ENCODE data around the gene POLR2I.
"Not testable (repeated sequence)": the region's sequence is repeated elsewhere in the genome, so short reads cannot be mapped to it uniquely, and the experiment has no call there.

POLR2I gene

DNA sequence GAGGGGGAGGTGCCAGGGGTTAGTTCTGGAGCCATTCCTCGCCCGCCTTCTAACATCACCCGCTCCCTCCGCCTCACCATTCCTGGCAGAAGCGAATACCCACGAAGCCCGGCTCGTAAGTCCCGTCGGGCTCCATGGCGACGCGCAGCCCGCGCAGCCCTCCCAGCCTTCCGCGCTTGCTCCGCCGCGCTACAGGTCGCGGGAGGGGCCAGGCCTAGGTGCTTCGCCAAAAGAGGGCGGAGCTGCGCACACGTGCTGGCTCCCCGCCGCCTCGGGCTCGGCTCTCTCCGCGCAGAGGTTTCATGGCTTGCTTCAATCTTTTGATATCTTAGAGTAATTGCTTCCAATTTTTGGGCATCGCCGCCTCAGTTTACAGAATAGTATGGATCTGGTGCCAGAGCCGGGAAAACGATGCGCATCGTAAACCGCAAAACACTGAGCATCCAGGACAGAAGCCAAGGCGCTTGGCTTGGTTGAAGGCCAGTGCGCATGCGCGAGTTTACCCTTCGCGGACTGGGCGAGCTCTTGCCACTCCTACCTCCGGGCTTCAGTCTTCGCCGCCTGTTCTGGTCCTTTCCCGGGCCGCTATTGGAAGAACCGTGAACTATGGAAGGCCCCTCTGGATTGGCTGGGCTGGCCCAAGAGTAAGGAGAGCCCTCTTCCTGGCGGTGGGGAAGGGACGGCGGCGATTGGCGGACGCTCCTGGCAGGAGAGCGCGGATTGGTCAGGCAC is at the start of gene POLR2I:
Gene POLR2I (minus strand): TSS at position 155 of the 732 bp plus-strand sequence. CDS start 19 bp downstream, at position 136.
- DNase-seq (ENCODE audit: low read depth) = peak; percentile 92

DNA sequence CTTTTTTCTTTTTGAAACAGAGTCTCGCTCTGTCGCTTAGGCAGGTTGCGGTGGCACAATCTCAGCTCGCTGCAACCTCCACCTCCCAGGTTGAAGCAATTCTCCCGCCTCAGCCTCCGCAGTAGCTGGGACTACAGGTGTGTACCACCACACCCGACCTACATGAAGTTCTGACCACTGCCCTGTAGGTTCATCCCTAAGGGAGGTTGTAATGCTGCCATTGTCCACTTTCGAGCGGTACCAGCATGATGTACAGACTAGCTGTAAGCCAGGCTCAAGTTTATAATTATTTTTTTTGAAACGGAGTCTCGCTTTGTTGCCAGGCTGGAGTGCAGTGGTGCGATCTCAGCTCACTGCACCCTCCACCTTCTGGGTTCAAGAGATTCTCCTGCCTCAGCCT is 49.1 kb upstream of the POLR2I start:
- no peak for DNase-seq (ENCODE audit: low read depth)

DNA sequence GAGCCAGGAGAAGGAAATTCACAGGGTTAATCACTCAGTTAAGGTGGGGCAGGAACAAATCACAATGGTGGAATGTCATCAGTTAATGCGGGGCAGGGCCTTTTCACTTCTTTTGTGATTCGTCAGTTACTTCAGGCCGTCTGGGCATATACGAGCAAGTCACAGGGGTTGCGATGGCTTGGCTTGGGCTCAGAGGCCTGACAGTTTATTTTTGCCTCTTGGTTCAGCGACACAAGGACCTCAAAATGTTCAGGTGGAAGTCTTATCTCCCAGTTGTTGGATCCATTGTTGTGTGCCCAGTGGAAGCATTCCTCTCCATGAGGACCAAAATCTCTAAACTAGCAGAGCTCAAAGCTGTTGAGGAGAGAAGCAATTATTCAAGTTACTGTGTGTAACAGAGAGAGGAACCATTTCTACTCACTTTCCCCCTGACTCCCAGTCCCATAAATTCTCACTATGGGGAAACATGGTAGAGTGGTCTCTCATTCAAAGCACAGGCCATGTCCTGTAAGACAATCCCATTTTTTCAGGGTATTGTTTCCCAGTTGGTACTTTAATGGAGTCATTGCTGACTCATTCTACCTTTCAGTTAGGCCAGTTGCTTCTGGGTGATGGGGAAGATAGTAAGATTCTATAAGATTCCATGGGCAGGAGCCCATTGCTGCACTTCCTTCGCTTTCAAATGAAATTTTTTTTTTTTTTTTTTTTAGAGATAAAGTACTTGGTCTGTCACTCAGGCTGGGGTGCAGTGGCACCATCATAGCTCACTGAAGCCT is 46.3 kb upstream of the POLR2I start:
- no peak for DNase-seq (ENCODE audit: low read depth)

DNA sequence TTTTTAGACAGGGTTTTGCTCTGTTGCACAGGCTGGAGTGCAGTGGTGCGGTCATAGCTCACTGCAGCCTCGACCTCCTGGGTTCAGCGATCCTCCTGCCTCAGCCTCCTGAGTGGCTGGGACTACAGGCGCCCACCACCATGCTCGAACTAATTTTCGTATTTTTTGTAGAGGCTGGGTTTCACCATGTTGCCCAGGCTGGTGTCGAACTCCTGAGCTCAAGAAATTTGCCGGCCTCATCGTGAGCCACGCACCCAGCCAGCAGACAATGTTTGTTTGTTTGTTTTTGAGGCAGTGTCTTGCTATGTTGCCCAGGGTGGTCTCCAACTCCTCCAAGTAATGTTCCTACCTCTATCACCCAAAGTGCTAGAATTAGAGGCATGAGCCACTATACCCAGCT is 38.5 kb upstream of the POLR2I start:
- no peak for DNase-seq (ENCODE audit: low read depth)

- no peak for DNase-seq (ENCODE audit: low read depth)
Measured at GRCh38 chr19:36152352-36153091, 37.8 kb upstream of the POLR2I start, which contains the start of gene COX7A1. Gene COX7A1 (minus strand): TSS chr19:36152447. CDS start chr19:36152407, 40 bp downstream.

DNA sequence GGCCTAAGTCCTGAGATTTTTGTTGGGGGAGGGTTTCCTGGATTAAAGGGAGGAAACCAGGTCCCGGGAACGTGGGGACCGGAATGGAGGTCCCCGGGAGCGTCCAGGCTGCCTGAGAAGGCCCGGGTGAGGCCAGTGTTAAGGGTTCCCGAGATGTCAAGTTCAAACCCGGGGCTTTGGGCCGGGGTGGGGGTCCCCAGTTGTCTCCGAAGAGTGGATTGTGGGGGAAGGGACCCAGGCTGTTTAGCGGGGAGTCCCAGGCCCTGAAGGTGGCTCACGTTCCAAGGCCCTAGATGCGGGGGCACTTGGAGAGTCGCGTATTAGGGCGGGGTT is 37.3 kb upstream of the POLR2I start:
- no peak for DNase-seq (ENCODE audit: low read depth)

DNA sequence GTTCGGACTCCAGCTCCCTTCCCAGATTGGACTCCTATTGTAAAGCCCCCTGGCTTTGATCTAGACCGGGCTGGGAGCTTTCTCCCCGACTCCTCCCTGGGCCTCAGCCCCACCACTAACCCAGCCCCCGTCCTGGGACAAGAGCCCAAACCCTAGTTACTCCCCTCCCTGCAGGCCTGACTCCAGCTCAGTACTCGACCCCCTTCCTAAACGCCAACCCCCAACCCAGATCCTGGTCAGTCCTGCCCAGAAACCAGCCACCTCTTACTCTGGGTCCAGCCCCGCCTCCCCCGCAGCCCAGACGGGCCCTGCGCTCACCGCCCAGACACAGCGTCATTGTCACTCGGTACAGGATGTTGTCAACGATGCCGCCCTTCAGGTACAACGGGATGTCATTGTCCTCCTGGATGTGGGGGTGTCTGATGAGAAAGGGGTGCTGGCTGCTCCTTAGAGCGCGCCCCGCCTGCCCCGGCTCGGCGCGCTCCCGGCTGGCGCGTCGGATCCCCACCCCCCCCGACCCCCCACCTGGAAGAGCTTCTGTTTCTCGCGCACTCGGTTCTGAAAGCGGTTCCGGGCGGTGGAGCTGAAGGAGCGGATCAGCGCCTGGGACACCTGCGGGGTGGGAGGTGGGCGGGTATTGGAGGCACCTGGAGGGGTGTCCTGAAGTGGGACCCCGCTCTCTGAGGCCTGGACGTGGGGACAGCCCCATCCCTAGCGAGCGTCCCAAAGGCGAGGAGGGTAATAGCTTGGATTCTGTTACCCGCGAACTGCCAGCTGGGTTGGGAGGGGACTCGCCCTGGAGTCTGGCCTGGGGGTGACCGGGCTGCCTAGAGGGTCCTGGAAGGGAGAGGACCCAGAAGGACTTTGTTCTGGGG is 36.7 kb upstream of the POLR2I start:
- no peak for DNase-seq (ENCODE audit: low read depth)

DNA sequence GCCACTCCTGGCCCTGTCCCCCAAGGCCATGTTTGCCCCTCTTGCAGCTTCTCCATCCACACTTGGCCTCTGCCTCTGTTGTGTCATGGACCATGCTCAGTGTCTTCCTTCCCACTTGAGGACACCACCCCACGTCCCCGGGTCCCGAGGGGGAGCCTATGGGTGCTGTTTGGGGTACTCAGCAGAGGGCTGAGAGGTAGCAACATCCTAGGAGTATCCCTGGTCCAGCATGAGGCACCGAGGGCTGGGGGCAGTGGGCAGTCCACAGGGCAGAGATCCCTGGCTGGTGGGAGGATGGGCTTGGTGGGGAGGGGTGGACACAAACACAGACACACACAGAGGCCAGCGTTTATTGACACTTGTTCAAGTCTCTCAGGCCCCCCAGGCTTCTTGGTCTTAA is 35.9 kb upstream of the POLR2I start:
- no peak for DNase-seq (ENCODE audit: low read depth)

DNA sequence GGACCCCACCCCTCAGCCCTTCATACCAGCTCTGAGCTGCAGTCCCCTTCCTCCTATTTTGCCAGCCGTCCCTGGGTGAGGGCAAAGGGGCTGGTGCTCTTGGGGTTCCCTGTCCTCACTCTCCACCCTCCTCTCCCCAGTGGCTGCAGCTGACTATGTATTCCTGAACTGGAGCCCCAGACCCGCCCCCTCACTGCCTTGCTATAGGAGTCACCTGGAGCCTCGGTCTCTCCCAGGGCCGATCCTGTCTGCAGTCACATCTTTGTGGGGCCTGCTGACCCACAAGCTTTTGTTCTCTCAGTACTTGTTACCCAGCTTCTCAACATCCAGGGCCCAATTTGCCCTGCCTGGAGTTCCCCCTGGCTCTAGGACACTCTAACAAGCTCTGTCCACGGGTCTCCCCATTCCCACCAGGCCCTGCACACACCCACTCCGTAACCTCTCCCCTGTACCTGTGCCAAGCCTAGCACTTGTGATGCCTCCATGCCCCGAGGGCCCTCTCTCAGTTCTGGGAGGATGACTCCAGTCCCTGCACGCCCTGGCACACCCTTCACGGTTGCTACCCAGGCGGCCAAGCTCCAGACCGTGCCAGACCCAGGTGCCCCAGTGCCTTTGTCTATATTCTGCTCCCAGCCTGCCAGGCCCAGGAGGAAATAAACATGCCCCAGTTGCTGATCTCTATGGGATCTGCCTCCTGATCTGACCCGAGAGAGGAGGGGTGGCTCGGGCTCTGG is 35.2 kb upstream of the POLR2I start:
- DNase-seq (ENCODE audit: low read depth) = no peak

DNA sequence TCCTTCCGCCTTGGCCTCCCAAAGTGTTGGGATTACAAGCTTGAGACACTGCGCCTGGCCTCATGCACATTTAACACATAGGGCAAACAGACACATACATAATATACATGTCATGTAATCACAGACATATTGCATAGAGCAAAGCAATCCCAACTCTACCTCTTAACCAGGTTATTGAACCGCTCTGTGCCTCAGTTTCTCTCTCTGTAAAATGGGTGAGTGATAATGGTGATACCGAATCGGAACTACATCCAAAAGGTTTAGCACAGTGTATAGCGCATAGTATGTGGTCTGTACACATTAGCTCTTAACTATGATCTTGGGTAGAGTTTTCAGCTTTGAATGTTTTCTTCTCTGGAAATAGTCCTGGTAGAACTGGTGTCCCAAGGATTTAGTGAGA is 29.9 kb upstream of the POLR2I start:
- no peak for DNase-seq (ENCODE audit: low read depth)

- DNase-seq (ENCODE audit: low read depth) = no peak
Measured at GRCh38 chr19:36142496-36142895, 27.8 kb upstream of the POLR2I start.

- DNase-seq (ENCODE audit: low read depth) = no peak
Measured at GRCh38 chr19:36142046-36142445, 27.4 kb upstream of the POLR2I start.

DNA sequence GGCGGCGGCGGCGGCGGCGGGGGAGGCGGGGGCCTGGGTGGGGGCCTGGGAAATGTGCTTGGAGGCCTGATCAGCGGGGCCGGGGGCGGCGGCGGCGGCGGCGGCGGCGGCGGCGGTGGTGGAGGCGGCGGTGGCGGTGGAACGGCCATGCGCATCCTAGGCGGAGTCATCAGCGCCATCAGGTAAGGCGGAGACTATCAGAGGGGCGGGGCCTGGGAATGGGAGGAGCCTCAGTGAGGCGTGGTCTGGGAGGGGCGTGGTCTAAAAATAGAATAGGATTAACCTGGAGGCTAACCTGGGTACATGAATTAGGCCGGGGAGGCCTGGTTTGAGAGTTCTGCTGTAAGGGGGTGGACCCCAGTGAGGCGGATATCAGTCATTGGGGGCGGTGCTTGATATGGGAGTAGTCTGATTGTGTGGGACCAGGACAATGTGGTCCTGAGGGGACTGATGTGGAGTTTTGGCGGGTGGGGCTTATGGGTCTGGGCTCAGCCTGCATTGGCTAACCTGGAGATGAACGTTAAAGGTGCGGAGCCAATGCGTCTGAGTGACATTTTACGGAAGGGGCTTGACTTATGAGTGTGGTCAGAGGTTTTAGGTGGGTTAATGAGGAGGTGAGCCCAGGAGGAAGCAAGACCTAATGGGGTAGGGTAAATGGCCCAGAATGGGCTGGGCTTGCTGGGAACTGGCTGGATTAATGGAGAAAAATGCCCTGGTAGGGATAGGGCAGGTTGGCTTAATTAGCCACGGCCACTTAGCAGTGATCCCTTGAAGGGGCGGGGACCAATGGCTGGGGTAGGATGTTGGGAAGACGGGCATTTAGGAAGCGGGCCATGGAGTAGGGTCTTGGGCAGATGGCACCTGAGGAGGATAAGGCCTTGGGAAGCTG is 26.6 kb upstream of the POLR2I start:
- peak; percentile 83 for DNase-seq (ENCODE audit: low read depth)

DNA sequence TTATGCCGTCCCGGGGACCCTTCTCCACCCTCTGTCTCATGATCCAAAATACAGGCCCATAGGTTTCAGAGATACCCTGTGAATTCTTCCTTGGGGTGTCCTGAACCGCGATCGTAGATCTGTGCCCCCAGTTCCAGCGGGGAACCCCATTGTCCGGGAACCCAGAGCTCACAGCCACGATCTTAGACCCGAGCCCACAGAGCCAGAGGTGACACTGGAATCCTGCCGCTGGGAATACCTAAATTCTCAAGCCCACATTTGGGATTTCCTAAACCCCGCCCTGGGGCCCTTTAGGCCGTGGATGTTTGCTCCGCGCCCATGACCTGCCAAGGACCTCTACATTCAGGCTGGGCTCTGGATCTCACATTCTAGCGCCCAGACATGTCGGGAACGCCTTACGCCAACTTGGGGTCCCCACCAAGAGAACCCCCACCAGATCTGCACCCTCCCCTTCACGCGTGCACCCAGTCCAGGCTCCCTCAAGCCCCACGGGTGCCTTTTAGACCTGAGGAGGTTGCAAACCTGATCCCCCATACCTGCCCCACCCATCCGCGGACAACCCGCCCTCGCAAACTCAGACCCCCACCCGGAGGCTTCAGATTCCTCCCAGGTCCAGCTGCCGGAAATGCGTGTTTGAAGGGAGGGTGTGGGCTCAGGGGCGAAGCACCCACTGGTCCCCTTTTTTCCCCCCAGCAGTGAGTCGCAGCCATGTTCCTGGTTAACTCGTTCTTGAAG is 25.8 kb upstream of the POLR2I start:
- no peak for DNase-seq (ENCODE audit: low read depth)

DNA sequence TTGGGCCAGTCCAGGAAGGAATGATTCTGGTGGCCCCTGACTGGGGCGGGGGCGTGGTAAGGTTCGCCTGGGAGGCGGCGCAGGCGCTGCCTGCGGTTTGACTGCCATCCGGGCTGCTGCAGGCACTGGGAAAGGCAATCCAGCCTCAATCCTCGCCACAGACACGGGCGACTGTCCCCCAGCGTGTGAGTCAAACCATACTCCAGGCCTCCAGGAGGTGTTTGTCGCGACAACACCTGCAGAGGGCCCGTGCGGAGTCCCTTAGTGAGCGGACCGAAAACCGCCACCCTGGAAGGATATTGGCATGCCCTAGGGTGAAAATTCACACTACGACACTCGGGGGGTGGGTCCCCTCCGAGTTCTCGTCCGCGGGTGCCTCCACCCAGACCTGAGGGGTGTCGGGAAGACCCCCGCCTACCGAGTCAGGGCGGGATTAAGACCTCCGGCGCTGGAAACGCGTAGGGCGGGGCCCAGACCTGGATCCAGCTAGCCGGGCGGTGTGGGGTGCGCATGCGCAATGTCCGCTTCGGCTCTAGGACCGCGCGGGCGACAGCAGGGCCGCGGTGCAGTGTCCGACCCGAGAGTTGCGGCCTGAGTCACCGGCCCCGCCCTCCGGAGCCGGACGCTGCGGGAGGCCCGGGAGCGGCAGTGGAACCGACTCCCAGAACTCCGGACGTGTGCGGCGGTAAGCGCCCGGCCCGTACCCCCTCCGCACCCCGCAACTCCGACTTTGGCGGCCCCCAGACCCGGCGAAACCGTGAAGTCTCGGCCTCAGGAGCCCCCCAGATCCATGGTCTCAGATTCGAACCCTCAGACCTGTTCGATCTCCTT is 25.0 kb upstream of the POLR2I start, which contains the start of gene CAPNS1:
Gene CAPNS1 (plus strand): TSS at position 594 of the 831 bp plus-strand sequence. CDS start 946 bp downstream, outside the sequence.
- DNase-seq (ENCODE audit: low read depth) = peak; percentile 88

GRCh38 chr19:36139120-36139472 is 24.4 kb upstream of the POLR2I start:
- DNase-seq (ENCODE audit: low read depth) = no peak

DNA sequence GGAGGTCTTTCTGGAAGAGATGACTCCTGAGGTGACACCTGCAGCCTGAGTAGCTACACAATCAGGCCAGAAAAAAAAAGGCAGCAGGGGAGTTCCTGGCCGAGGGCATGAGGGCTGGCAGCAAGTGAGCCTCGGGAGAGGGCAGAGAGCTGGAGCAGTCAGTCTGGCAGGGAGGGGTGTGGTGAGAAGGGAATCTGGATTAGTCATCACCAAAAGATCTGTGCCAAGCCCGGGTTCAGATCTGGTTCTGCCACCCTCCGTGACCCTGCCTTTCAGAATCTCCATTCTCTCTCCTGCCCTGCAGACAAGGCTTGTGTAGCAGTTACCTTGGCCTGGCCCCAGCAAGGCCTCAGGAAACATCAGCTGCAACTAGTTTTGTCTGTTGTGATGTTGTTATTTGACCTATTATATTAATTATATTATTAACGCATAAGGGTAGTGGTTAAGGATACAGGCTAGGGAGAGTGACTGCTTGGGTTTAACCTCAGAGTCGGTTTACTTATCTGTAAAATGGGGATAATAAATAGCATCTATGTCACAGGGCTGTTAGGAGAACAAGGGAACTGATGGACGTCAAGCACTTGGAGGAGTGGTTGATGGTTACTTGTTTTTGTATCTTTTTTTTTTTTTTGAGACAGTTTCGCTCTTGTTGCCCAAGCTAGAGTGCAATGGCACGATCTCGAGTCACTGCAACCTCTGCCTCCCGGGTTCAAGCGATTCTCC is 22.4 kb upstream of the POLR2I start:
- no peak for DNase-seq (ENCODE audit: low read depth)

GRCh38 chr19:36134867-36135266 is 20.2 kb upstream of the POLR2I start:
- DNase-seq (ENCODE audit: low read depth) = not testable (repeated sequence)

Data from stimulated activated CD8-positive, alpha-beta memory T cell treated with anti-CD3 and anti-CD28 coated beads, Interleukin-15, amount 100 ng/mL, for 24 hours (primary cell).